Amniotic stem cell (primary cell): ENCODE data around the gene ZSCAN12.

Source experiments
- DNase-seq: peaks from one replicate; lab custom pipeline; 2025; lab: John Stamatoyannopoulos, UW

Gene ZSCAN12

DNA sequence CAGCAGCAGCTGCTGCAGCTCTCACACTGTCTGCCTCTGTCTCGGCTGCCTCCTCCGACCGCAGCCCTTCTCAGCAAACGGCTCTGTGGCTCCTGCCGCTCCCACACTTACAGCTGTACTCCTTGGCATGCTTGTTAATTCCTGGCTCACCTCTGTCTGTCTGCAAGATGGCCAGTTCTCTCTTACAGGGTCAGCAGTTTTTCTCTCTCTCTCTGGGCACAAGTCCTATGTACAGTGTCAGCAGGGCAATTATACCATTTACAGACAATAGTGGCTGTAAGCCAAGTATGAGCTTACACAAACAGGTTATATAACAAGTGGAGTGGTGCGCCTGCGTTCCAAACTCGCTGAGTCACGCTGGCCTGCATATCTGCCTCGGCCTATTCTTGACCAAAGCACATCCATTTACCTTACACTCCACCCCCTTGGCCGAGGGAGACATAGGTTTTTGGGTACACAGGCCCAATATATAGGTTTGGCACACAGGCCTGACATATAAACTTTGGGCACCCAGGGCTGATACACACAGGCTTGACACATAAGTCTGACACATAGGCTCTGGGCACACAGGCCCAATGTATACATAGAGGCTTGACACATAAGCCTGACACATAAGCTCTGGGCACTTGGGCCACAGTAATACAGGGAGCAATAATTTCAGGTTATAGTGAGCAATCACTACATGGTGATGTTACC, 45.4 kb downstream of the ZSCAN12 start:
- DNase-seq = no peak

DNA sequence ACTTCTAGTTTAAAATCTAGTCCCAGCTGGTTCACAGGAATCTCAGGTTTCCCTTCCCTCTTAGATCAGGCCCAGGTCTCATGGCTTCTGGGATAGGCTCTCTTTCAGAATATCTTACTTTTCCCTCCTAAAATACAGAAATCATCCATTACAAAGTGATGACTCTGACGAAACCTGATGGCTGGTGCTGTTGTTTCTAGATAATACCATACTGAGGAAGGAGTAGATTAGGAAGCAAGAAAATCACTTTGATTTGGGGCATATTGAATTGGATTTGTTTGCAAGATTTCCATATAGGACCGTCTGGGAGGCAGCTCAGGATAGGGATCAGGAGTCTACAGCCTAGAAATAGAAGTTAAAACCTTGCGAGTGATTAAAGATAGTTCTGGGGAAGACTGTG, 46.2 kb downstream of the ZSCAN12 start:
- DNase-seq = no peak

DNA sequence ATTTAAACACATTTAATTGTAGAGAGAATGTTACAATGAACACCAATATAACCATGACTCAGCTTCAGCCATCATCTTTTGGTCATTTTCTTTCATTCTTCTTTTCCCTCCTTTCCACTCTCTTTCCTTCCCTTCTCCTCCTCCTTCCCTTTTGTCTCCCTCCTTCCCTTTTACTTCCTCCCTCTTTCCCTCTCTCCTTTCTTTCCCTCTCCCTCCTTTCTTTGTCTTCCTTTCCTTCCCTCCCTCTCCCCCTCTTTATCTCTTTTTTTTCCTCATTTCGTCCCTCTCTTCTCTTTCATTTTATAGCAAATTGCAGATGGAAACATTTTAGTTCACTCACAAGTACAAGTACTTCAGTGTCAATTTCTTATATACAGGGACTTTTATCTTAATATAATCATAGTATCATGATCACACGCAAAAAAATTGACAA, 48.0 kb downstream of the ZSCAN12 start:
- DNase-seq = no peak

DNA sequence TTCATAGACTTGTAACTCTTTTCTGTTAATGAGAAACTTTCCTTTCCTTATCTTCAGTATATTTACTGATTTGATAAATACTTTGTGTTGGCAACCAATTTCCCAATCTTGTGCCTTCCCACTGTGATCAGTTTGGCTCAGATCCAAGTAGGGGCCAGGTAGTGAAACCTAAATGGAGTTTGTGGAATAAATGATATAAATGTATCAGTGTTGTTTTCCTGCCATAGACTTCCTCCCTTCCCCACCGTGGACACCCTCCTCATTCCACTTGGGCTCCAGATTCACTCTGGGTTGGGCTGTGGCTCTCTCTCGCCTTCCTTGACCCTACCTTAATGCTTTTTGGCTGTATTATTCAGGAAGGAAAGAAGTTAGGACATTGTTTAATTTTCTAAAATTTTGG, 48.5 kb downstream of the ZSCAN12 start:
- no peak for DNase-seq

DNA sequence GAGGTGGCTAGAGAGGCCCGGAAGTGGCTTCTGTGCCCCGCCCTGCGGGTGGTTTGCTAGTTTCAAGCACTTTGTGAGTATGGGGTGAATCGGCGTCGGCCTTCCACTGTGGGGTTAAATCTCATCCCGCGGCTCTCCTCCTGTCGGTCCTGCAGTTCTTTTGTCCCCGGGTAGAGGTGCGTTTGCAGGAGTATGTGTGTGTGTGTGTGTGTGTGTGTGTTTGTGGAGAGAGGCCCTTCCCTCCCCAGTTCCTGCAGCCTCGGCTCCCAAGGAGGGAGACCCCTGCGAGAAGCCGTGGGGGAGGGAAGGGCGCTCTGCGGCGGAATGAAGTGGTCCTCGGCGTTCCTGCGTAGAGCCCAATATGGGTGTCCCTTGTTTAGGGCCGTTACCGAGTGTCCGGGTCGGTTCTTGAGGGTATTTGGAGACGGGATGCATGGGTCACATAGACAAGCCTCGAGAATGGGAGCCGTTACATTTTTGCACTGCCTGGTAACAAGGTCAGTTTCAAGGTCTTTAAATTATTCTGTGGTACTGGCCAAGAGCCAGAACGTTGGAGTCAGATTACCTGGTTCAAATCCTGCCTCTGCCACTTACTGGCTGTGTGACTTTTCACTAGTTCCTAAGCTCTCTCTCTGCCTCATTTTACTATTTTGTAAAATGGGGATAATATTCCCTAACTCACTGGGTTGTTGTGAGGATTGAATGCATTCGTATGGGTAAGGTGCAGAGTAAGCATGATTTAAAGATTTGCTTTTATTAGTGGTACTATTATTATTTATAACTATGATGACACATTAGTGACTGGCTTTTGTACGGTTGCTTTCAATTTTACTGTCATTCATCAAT, 49.4 kb downstream of the ZSCAN12 start, which contains the start of gene ZKSCAN3:
Gene ZKSCAN3, plus strand, starts transcription at position 56 of the 846 bp plus-strand sequence. CDS start 9,640 bp downstream, outside the sequence.
- peak; percentile 39 for DNase-seq

DNA sequence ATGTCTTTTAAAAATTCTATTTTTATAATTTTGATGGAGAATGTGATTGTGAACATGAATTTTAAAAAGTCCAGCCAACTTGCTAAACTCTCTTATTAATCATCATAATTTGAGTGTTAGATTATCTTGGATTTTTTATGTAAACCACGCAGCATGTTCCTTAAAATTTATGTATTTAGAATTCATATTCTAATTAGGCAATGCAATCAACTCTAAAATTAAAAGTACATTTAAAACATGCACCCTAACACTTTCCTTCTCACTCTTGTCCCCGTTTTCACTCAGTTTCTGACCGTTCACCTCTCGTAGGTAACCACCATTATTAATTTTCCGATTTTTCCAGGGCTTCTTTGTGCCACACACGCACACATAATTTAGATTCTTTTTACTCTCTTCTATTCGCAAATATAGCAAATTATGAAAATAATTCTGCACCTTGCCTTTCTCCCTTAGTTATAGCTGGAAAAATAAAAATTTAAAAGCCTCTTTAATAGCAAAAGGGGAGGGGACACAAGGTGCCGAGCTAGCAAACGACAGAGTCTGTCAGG, 50.1 kb downstream of the ZSCAN12 start:
- DNase-seq = no peak

DNA sequence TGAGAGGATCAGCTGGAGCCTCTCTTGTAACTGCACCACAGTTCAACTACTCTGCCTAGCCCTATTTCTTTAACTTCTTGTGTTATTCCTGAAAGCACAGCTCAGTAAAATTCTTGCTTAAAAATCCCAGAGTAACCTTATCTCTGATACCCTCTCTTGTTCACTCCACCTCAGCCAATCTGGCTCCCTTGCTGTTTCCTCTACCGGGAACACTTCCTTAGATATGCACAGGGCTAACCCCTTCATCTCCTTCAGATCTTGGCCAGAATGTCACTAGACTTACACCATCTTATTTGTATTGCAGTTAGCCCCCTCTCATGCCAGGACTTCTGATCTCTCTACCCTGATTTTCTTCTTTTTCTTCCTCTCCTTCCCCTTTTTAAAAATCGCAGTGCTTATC, 52.4 kb downstream of the ZSCAN12 start:
- no peak for DNase-seq

DNA sequence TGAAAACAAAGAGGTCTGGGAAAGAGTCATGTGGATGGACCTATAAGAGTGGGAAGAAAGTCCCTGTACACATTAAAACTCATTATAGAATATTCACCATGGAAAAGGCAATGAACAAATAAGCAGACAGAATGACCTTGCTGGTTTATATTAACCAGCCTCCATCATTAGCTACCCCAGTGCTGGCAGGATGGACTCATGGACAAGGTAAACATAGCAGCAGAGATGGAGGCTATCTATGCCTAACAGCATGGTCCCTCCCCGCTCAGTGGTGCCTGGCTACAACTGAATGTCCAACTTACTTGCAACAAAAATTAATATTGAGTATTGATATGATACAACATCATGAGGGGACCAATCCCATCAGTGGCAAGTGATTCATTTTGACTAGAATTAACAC, 54.3 kb downstream of the ZSCAN12 start:
- DNase-seq = no peak

DNA sequence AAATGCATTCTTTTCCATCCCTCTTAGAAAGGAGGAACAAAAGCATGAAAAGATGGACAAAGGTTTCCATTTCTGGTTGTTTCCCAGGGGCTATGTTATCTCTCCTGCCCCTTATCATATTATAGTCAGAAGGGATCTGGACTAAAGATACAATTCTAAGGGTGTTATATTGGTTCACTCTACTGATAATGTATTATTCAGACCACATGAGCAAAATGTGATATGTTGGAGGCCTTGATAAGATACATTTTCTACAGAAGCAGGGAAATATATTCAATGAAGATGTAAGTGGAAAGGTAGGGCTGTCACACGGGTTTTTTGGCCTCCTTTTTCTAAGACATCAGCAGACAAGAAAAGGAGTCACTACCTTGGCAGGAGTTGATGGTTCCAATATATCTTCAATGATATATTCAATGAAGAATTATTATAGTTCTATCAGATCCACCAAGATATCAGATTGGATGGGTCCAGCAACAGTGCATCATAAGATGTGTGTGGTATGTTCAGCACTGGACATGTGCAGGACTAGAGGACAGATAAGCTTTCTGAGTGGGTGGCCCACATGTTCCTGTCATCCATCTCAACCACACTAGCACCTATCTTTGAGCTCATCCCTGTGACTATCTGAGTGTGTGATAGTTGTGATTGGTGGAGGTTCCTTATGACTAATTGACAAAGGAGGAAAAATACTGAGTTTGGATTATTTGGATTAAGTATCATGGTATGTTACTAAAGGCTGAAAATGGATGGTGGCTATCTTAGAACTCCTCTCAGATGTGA, 55.5 kb downstream of the ZSCAN12 start:
- no peak for DNase-seq

DNA sequence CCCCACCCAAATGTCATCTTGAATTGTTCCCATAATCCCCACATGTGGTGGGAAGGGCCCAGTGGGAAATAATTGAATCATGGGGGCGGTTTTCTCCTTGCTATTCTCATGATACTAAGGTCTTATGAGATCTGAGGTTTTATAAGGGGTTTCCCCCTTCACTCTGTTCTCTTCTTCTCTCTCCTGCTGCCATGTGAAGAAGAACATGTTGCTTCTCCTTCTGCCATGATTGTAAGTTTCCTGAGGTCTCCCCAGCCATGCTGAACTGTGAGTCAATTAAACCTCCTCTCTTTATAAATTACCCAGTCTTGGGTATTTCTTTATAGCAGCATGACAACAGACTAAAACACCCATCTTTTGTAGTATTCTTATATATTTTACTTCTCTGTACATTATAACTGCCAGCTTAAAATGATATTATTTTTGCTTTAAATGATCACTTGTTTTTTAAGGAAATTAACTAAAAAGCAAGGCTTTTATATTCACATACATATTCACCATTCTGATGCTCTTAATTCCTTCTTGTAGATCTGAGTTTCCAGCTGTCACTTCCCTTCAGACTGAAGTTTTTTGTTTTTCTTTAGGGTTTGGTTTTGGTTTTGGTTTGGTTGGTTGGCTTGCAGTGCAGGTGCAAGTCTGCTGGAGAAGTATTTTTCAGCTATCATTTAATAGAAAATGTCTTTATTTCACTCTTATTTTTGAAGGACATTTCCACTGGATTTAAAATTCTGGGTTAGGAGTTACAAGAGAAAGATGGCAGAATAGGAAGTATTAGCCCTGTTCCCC, 59.0 kb downstream of the ZSCAN12 start:
- no peak for DNase-seq

DNA sequence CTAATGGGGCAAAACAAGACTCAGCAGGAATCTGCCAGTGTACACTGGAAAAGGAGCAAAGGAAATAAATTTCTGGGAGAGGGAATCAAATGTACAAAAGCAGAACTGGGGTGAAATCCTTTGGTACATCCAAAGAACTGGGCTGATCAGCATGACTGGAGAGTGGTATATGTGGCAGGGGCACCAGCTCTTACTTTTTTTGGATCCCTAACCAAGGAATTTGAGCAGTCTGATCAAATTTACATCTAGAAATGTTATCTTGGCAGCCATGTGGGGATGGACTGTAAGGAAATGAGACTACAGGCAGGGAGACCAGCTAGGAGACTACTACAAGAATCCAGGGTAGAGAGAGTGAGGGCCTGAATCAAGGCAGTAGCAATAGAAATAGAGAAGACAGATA, 62.4 kb downstream of the ZSCAN12 start:
- no peak for DNase-seq

DNA sequence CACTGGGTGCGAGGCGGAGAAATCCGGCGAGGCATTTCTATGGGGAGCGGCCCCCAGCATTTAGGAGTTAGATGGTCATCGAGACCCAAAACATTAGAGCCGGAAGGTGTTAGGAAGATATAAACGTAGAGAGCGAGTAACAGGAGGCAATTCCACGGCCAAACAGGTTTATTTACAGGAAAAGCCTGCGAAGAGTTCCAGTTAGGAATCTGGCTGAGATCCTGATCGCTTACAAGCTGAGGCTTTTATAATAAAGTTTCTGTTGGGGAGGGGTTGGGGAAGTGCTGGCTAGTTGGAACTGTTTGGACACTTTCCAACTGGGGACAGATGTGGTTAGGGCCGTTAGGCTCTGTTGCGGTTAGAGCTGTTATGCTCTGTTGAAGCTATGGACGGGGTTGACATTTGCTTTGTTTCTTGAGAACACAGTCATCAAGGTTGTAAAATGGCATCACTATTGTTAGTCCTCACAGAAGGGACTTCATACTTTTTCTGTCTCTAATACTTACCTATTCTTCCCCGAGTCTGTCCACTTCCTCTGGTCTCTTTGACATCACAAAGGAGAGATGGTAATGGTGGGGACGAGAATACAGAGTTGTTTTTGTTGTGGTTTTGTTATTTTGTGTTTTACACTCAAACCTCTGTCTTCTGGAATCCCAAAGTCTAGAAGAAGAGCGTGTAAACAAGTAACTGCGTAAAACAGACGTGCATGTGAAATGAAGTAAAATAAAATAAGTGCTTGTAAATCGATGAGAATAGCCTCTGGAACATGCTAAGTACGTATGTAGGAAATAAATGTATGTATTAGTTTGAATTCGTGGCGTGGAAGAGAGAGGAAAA, 63.0 kb downstream of the ZSCAN12 start:
- DNase-seq = no peak

DNA sequence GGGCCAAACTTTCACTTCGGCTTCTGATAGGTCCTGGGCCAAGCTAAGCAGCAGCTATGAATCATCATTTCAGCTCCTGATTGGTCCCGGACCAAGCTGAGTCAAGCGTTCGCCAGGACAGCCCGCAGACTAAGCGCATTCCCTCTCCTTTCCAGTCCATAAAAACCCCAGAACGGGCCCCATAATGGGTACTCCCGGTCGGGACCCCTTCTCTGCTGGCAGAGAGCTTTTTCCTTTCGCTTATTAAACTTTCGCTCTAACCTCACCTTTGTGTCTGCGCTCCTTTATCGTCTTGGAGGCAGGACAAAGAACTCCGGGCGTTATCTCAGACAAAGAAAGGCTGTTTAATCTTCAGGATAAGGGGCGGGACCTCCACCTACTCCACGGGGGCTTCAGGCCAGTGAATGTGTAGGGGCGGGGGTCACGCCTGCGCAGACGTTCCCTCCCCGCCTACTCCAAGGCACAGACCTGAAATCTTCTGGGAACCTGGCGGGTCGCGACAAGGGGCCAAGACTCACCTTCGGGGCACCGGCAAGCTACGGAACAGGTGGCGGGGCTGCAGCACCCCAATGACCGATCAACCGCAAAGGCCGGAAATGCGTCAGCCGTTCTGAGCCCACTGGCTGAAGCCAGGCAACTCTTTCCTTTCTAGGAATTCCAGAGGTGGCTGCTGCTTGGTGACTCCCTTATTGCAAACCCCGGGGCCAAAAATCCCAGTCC, 63.8 kb downstream of the ZSCAN12 start, which contains the start of gene ZSCAN31:
Gene ZSCAN31, minus strand, starts transcription at position 585 of the 720 bp plus-strand sequence. CDS start 6,465 bp downstream, outside the sequence.
- peak; percentile 97 for DNase-seq

DNA sequence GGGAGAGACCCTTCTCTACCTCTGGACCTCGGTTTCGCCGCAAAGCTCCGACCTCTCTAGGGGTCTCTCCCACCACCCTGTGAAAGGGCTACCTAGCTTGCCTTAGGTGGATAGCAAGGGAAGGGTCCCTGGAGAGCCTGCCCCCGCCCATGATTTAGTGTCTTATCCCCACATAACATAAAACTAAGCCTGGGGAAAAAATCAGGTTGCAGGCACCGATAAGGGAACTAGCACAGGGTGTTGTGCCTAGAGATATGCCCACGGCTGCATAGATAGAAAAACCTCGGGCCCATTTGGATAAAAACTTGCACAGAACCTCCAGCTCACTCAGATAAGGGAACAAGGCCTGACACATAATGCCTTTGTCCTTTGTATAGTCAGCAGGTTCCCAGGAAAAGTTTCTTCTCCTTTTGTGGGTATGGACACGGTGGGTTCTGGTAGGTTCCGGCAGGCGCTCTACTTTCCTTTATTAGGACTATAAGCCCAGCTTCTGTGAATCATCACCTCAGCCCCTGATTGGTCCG, 64.4 kb downstream of the ZSCAN12 start:
- no peak for DNase-seq

DNA sequence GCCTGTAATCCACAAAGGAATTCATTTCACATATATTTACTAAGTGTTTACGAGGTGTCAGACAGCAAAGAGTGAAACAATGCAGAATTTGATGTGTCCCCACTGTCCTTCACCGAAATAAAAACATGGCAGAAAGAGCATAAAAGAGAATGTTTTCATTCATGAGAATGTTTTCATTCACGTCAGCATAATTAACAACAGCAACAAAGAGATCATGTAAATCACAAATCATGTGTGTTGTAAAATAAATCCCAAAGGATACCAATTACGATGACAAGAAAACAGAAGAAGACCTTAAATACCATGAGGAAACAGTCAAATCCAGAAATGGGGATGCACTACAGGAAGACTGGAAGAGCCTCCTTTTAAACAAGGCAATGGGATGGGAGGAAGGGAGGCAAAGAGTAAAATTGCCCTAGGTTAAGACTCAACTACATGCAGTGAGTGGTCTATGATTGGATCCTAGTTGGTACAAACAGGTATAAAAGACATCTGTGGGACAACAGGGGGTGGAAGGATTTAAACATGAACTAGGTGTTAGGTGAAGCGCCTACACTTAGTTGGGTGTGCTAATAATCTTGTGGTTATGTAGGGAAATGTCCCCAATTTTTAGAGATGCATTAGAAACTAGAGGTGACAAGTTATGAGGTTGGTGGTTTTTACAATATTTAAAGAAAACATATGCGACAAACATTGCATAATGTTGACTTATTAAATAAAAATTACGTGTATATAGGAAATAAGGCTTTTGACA, 65.1 kb downstream of the ZSCAN12 start:
- DNase-seq = no peak

DNA sequence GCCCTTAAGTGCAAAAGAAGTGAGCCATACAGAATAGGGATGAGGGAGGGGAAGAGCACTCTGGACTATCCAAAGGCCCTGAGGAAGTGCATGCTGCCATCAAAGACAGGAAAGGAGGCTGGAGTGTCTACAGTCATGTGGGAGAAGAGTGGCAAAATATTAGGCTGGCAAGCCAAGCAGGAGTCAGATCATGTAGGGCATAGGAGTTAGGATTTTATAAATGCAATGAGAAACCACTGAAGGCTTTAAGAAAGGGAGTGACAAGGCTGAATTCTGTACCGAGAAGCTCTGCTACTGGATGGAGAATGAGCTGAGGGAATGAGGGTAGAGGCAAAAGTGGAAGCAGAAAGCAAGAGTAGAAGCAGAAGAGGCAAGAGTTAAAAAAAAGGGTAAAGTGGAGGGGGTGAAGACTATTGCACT, 65.9 kb downstream of the ZSCAN12 start:
- DNase-seq = no peak

DNA sequence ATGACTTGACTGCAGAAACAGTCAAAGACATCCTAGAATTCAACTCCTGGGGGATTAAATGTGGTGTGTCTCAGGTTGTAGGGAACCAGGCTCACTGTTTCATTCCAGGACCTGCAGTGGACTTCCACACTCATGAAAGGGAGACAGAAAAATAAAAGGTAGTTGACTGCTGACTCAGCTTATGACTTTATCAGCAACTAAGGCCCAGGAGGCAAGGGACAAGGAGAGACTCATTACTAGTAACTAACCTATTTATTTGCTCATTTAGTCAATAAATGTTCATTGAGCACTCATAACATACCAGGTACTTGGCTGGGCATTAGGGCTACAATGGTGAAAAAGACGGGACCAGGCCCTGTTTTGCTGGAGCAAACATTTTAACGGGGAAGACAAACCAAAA, 66.5 kb downstream of the ZSCAN12 start:
- DNase-seq = no peak

DNA sequence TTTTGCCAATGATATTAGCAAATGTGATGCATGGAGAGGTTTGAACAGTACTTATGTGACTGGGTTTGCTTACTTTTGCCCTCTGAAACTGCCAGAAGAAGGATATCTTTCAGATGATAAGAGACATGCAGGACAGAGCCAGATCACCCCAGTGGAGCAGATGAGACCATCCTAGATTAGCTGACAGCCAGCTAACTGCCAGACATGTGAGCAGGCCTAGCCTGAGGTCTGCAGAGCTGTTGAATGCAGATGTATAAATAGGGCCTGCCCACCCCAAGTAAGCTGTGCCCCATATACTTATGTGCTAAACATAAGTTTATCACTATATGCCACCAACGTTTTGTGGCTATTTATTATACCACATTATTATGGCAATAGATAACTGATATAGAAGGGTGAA, 69.5 kb downstream of the ZSCAN12 start:
- DNase-seq = no peak
